GM12878 (cell line): Measurements from ENCODE around the gene PGAM1. TPM values are rescaled to one million over a fixed set of nuclear protein-coding genes. Genes with fewer than 3 reads are reported as not detected.
A peak's percentile ranks its signal among the peaks of the same experiment; 100 is the strongest.

Experiments
- ATAC-seq: fragments of 200-7000 bp; cut with Tn5 transposase; 3 replicates; pipeline ENCODE4 v1.9.1; 2020; ENCODE audit warnings: mild to moderate bottlenecking, moderate library complexity
- BruUV-seq: library from RNA; stranded (reverse); fragments of 400-500 nt; replicated peaks from 2 replicates; lab custom pipeline; 2021; lab: Mats Ljungman, UMichigan
- CTCF ChIA-PET: fragments of 300-600 bp; sonication (Branson Sonifier 250); formaldehyde crosslinking; extraction: SDS; loops from one replicate; lab custom pipeline; 2021; ENCODE audit warnings: inconsistent platforms; lab: Yijun Ruan, JAX
- POLR2A ChIA-PET: fragments of 350-600 bp; formaldehyde crosslinking; extraction: SDS; loops from one replicate; lab custom pipeline; 2021; ENCODE audit warnings: inconsistent platforms; lab: Charles Lee
- RAD21 ChIA-PET: fragments of 300-600 bp; sonication (Branson Sonifier 250); formaldehyde crosslinking; loops from one replicate; lab custom pipeline; 2023; ENCODE audit warnings: antibody characterized with exemption; ENCODE audit not compliant: unreplicated experiment; lab: Charles Lee
- SMC1A ChIA-PET: fragments of 300-600 bp; sonication (Branson Sonifier 250); formaldehyde crosslinking; loops from one replicate; lab custom pipeline; 2023; ENCODE audit not compliant: unreplicated experiment, uncharacterized antibody; lab: Charles Lee
- DNase-seq: peaks from one replicate; pipeline ENCODE4 v3.0.0-alpha.2; 2011; ENCODE audit warnings: low read depth, low spot score
- FAIRE-seq: peaks from 3 replicates; lab custom pipeline; 2011; peaks lifted over from hg19 to GRCh38; lab: Jason Lieb, UNC
- H2AFZ ChIP-seq: 2 replicates; pipeline ENCODE4 v1.6.0; 2011; ENCODE audit warnings: low read depth, low read length, control low read depth; ENCODE audit not compliant: control insufficient read depth
- H3K27ac ChIP-seq: 2 replicates; pipeline ENCODE4 v1.5.1; 2011; ENCODE audit warnings: control low read depth; ENCODE audit not compliant: control insufficient read depth, insufficient read depth
- H3K27me3 ChIP-seq, 2 experiments: replicated peaks in 1 of 2; 2 replicates each; pipeline versions ENCODE4 v1.6.0 to v1.6.1; 2011; ENCODE audit warnings: low read length in 1 of 2; ENCODE audit not compliant: control insufficient read depth in 2 of 2, insufficient read depth in 2 of 2
- H3K36me3 ChIP-seq, 2 experiments: 2 replicates each; pipeline ENCODE4 v1.5.1; 2011; ENCODE audit warnings: low read length in 1 of 2; ENCODE audit not compliant: control insufficient read depth in 2 of 2, insufficient read depth in 2 of 2
- H3K4me1 ChIP-seq: 2 replicates; pipeline ENCODE4 v1.6.1; 2011; ENCODE audit warnings: mild to moderate bottlenecking, low read length, moderate library complexity, mixed read lengths; ENCODE audit not compliant: control insufficient read depth, insufficient read depth
- H3K4me2 ChIP-seq: 2 replicates; pipeline ENCODE4 v1.6.0; 2011; ENCODE audit warnings: control low read depth; ENCODE audit not compliant: control insufficient read depth, insufficient read depth
- H3K4me3 ChIP-seq: fragments of 200-600 bp; sonication (generic); 2 replicates; pipeline ENCODE4 v1.5.1; 2016
- H3K79me2 ChIP-seq: 2 replicates; pipeline ENCODE4 v1.6.0; 2011; ENCODE audit warnings: low read length; ENCODE audit not compliant: control insufficient read depth, insufficient read depth
- H3K9ac ChIP-seq: 2 replicates; pipeline ENCODE4 v1.8.0; 2011; ENCODE audit warnings: low read length, control low read depth, mixed read lengths; ENCODE audit not compliant: control insufficient read depth, insufficient read depth
- H3K9me3 ChIP-seq: replicated peaks from 3 replicates; pipeline ENCODE4 v1.5.1; 2011; ENCODE audit warnings: mild to moderate bottlenecking, low read length; ENCODE audit not compliant: control insufficient read depth, insufficient read depth
- H4K20me1 ChIP-seq: 2 replicates; pipeline ENCODE4 v1.6.0; 2011; ENCODE audit not compliant: control insufficient read depth, insufficient read depth
- BHLHE40 ChIP-seq, 2 experiments: fragments of 450-650 bp in 1 of 2; IDR thresholded peaks; 2 replicates each; pipeline ENCODE4 v1.6.1; 2011 to 2017; ENCODE audit warnings: low read depth in 2 of 2, borderline replicate concordance in 1 of 2, improper control_type of control experiment in 1 of 2, low read length in 1 of 2, mild to moderate bottlenecking in 1 of 2
- LARP7 ChIP-seq: fragments of 450-650 bp; IDR thresholded peaks from 2 replicates; pipeline ENCODE4 v1.6.1; 2017; ENCODE audit warnings: mild to moderate bottlenecking
- POLR2A ChIP-seq: IDR thresholded peaks from 2 replicates; pipeline ENCODE4 v1.6.1; 2011; ENCODE audit warnings: low read depth, mild to moderate bottlenecking, low read length
- STAT1 ChIP-seq: fragments of 450-650 bp; conservative IDR thresholded peaks from 2 replicates; pipeline ENCODE4 v1.6.1; 2014; ENCODE audit warnings: antibody characterized with exemption, mild to moderate bottlenecking
- TCF7 ChIP-seq: IDR thresholded peaks from 2 replicates; pipeline ENCODE4 v1.6.1; 2014; ENCODE audit warnings: antibody characterized with exemption, borderline replicate concordance
- ZNF622 ChIP-seq: fragments of 450-650 bp; IDR thresholded peaks from 2 replicates; pipeline ENCODE4 v1.6.1; 2017; ENCODE audit warnings: mild to moderate bottlenecking, inconsistent platforms
- ZSCAN29 ChIP-seq: fragments of 450-650 bp; IDR thresholded peaks from 2 replicates; pipeline ENCODE4 v1.6.1; 2017; ENCODE audit warnings: mild to moderate bottlenecking, moderate library complexity
- WGBS: methylation state at CpG from one replicate; pipeline ENCODE4 v1.1.6; 2016; ENCODE audit warnings: low lambda C conversion rate; ENCODE audit not compliant: insufficient replicate concordance, insufficient coverage; ENCODE audit errors: missing lambda C conversion rate; 5-methylcytosine and 5-hydroxymethylcytosine counted together
- in situ Hi-C: fragments of 300-500 bp; cut with MboI; formaldehyde crosslinking; loops from 9 replicates; pipeline ENCODE4 v1.14.3; 2018; ENCODE audit warnings: mixed read lengths
- intact Hi-C: fragments of 100-400 bp; cut with micrococcal nuclease; formaldehyde crosslinking; loops from one replicate; pipeline ENCODE4 v1.14.2; 2022; ENCODE audit not compliant: unreplicated experiment
- polyA plus RNA-seq, 11 experiments: library from polyadenylated mRNA; depleted of rRNA in 4 of 11; unstranded in 6 of 11; stranded (reverse) in 5 of 11; fragments of >200 nt; fragmentation: Nextera tagmentation in 4 of 11; fragmentation: Illumina TruSeq in 1 of 11; extraction: Ambion mirVana in 4 of 11; extraction: Trizol in 1 of 11; gene quantifications; 1 replicate in 1 of 11; 2 replicates in 10 of 11; pipeline versions ENCODE4 v1.2.1 to v1.2.3, GENCODE V29; 2011 to 2016; ENCODE audit warnings: inconsistent platforms in 2 of 11, missing spikeins in 2 of 11, low read depth in 1 of 11
- total RNA-seq, 4 experiments: library from RNA; depleted of rRNA in 3 of 4; stranded (reverse); fragments of >200 nt in 3 of 4; fragmentation: Illumina TruSeq in 1 of 4; extraction: Trizol in 1 of 4; gene quantifications; 2 replicates each; pipeline versions ENCODE4 v1.2.1 to v1.2.3, GENCODE V29; 2013 to 2021

PGAM1 gene
- total and polyA plus RNA-seq, 10 of the 15 experiments (the other 5 are each of a cell fraction or from before 2014, with no cell fraction given) = 115 to 1,362 (median 744) TPM

- no peak overlapping the region for H3K27ac ChIP-seq
- in situ Hi-C loops = no loop called here
- H3K4me1 ChIP-seq = no peaks in the 10 kb centered on the region
- CTCF ChIA-PET = interaction anchor here (1.0 kb wide), 1 partner anchor 110 kb away, joined by 3 read pairs; no protein-coding TSS in a partner anchor
- TF ChIP-seq ZNF622 (no peak), POLR2A (0 out of 2 replicates have a peak, but pooled peaks have one; percentile 17)
- SMC1A ChIA-PET = no interaction called here
- no TSS peak for BruUV-seq
- H3K79me2 ChIP-seq = no peaks in the 10 kb centered on the region
- H3K36me3 ChIP-seq = peaks cover 10 to 23% of the 10 kb centered on the region in 2 experiments
- H3K4me3 ChIP-seq = no peak overlapping the region
- H2AFZ ChIP-seq = no peak overlapping the region
- H3K9ac ChIP-seq = no peak overlapping the region
- 100% methylated on average over 5 of the region's 5 CpGs for WGBS
- no peak overlapping the region for H3K4me2 ChIP-seq
- H4K20me1 ChIP-seq = no peaks in the 10 kb centered on the region
- no peaks in the 10 kb centered on the region for H3K27me3 ChIP-seq
- H3K9me3 ChIP-seq = no peaks in the 10 kb centered on the region
- FAIRE-seq (no peak), ATAC-seq (no peak), DNase-seq (no peak)
- RAD21 ChIA-PET = no interaction called here
- POLR2A ChIA-PET = no interaction called here
- intact Hi-C loops = no loop called here
Observed at GRCh38 chr10:97388152-97388551, 37.8 kb upstream of the PGAM1 start.

GRCh38 chr10:97390091-97390490 is 35.9 kb upstream of the PGAM1 start:
- H3K4me3 ChIP-seq = no peak overlapping the region
- CTCF ChIA-PET = interaction anchor here (2.2 kb wide), 1 partner anchor 12 kb away, joined by 7 read pairs; the partner anchor contains the start of gene RRP12
- POLR2A ChIA-PET = no interaction called here
- H4K20me1 ChIP-seq = no peaks in the 10 kb centered on the region
- no peak for FAIRE-seq
- 100% methylated on average over 5 of the region's 5 CpGs for WGBS
- BruUV-seq = no TSS peak
- no peak overlapping the region for H3K9ac ChIP-seq
- peaks cover 6 to 21% of the 10 kb centered on the region in 2 experiments for H3K36me3 ChIP-seq
- in situ Hi-C loops (no loop called here), intact Hi-C loops (no loop called here)
- TF ChIP-seq TCF7 (no peak), ZSCAN29 (no peak), LARP7 (no peak), BHLHE40 (IDR thresholded peaks at IDR 0.05; ENCODE audit: borderline replicate concordance in 1 of 2, low read depth in 2 of 2, low read length in 1 of 2) (no peak), STAT1 (no peak)
- SMC1A ChIA-PET = no interaction called here
- no peak overlapping the region for H3K4me2 ChIP-seq
- no peaks in the 10 kb centered on the region for H3K27me3 ChIP-seq
- H3K4me1 ChIP-seq = no peaks in the 10 kb centered on the region
- H2AFZ ChIP-seq = no peak overlapping the region
- ATAC-seq = no peak
- no peak overlapping the region for H3K27ac ChIP-seq
- H3K9me3 ChIP-seq = no peaks in the 10 kb centered on the region
- no peaks in the 10 kb centered on the region for H3K79me2 ChIP-seq
- no peak for DNase-seq
- RAD21 ChIA-PET = no interaction called here
